Adrenal gland (tissue), 5 donors: ENCODE results near the gene CFAP97D2.

Experiments used
- POLR2A ChIP-seq, 2 donors: fragments of 450-650 bp; IDR thresholded peaks; one replicate each; pipeline ENCODE4 v1.6.1; 2017; ENCODE audit warnings: antibody characterized with exemption in 2 of 2, mild to moderate bottlenecking in 2 of 2, moderate library complexity in 1 of 2
- TF ChIP-seq, protein P1 (sequence below), 6 experiments: fragments of 450-650 bp in 4 of 6; fragments of 200-600 bp in 2 of 6; sonication (generic) in 1 of 6; IDR thresholded peaks; 1 replicate in 5 of 6; 2 replicates in 1 of 6; pipeline versions ENCODE4 v1.5.1 to v1.8.0; 2016 to 2021; ENCODE audit warnings: antibody characterized with exemption in 6 of 6, mild to moderate bottlenecking in 2 of 6, moderate library complexity in 1 of 6
- donor health status: DM: no; HTN: no; CAD: no.

DNA sequence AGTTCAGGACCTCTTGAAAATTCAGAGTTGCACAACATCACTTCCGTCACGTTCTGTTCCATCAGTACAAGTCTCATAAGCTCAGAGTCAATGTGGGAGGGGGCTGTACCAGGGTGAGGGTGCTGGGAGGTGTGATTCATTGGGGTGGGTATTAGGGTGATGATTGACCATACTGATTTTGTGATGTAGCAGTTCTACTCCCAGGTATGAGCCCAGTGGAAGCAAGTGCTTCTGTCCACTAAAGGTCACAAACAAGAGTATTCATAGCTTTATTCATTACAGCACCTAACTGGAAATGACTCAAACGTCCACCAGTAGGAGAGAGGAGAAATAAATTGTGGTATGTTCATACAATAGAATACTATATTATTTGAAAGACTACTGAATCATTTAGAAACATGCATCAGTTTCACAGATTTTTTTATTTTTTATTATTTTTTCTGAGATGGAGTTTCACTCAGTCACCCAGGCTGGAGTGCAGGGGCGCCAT, 90.3 kb downstream of the CFAP97D2 start:
- TF ChIP-seq, protein P1, sequence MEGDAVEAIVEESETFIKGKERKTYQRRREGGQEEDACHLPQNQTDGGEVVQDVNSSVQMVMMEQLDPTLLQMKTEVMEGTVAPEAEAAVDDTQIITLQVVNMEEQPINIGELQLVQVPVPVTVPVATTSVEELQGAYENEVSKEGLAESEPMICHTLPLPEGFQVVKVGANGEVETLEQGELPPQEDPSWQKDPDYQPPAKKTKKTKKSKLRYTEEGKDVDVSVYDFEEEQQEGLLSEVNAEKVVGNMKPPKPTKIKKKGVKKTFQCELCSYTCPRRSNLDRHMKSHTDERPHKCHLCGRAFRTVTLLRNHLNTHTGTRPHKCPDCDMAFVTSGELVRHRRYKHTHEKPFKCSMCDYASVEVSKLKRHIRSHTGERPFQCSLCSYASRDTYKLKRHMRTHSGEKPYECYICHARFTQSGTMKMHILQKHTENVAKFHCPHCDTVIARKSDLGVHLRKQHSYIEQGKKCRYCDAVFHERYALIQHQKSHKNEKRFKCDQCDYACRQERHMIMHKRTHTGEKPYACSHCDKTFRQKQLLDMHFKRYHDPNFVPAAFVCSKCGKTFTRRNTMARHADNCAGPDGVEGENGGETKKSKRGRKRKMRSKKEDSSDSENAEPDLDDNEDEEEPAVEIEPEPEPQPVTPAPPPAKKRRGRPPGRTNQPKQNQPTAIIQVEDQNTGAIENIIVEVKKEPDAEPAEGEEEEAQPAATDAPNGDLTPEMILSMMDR (IDR thresholded peaks at IDR 0.05): no peak
- TF ChIP-seq POLR2A (IDR thresholded peaks at IDR 0.05): no peak
